Sigmoid colon (tissue), 4 donors: Measurements from ENCODE around the gene GNAS-AS1.

Experiments
- EP300 ChIP-seq, 4 donors: sonication (generic); formaldehyde crosslinking; IDR thresholded peaks; one replicate each; pipeline ENCODE4 v1.6.1; 2017; ENCODE audit warnings: antibody characterized with exemption in 4 of 4
- POLR2AphosphoS5 ChIP-seq, 4 donors: sonication (generic); formaldehyde crosslinking; IDR thresholded peaks; one replicate each; pipeline ENCODE4 v1.6.1; 2017; ENCODE audit warnings: antibody characterized with exemption in 4 of 4
- TF ChIP-seq, protein P1 (sequence below), 4 experiments: fragments of 450-650 bp in 3 of 4; fragments of 200-600 bp in 1 of 4; IDR thresholded peaks; one replicate each; pipeline ENCODE4 v1.5.1; 2016 to 2019; ENCODE audit warnings: antibody characterized with exemption in 4 of 4, mild to moderate bottlenecking in 3 of 4, moderate library complexity in 2 of 4

DNA sequence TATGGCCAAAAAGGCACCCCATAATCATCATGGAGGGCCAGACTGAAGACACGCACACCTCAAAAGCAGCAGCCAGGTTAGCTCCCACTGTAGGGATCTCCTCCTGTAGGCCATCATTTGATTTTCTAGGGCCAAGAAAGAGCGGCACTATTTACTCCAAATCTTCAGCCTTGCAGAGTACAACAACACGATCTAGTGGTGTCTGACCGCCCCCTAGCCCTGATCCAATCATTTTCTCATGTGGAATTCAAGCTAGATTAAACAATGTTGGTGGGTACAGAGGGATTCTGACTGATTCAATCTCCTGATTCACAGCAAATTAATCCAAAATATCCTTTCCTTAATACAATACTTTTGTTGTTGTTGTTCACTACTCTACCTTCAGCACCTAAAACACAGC lies 12.5 kb downstream of the GNAS-AS1 start:
- TF ChIP-seq, protein P1, sequence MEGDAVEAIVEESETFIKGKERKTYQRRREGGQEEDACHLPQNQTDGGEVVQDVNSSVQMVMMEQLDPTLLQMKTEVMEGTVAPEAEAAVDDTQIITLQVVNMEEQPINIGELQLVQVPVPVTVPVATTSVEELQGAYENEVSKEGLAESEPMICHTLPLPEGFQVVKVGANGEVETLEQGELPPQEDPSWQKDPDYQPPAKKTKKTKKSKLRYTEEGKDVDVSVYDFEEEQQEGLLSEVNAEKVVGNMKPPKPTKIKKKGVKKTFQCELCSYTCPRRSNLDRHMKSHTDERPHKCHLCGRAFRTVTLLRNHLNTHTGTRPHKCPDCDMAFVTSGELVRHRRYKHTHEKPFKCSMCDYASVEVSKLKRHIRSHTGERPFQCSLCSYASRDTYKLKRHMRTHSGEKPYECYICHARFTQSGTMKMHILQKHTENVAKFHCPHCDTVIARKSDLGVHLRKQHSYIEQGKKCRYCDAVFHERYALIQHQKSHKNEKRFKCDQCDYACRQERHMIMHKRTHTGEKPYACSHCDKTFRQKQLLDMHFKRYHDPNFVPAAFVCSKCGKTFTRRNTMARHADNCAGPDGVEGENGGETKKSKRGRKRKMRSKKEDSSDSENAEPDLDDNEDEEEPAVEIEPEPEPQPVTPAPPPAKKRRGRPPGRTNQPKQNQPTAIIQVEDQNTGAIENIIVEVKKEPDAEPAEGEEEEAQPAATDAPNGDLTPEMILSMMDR (IDR thresholded peaks at IDR 0.05), result no peak
- TF ChIP-seq EP300 (IDR thresholded peaks at IDR 0.05), result no peak
- TF ChIP-seq POLR2AphosphoS5 (IDR thresholded peaks at IDR 0.05), result no peak
